Loucy (cell line): ENCODE measurements around the gene CABYR.

ENCODE experiments used
- CTCF ChIP-seq: fragments of 200-600 bp; sonication (generic); conservative IDR thresholded peaks from 2 replicates; pipeline ENCODE4 v1.5.1; 2014; ENCODE audit warnings: mild to moderate bottlenecking, antibody characterized with exemption, low read length
- EZH2phosphoT487 ChIP-seq: fragments of 200-600 bp; IDR thresholded peaks from 2 replicates; pipeline ENCODE4 v1.6.1; 2018; ENCODE audit warnings: antibody characterized with exemption, mild to moderate bottlenecking, moderate library complexity, borderline replicate concordance

- TF ChIP-seq CTCF (no peak), EZH2phosphoT487 (no peak)
These were observed 31.5 kb downstream of the CABYR start for GRCh38 chr18:24170360-24170759.
